Gastrocnemius medialis (tissue), 4 donors: Measurements from ENCODE around the gene RFTN1. TPM values are rescaled to one million over a fixed set of nuclear protein-coding genes. Genes with fewer than 3 reads are reported as not detected.

ENCODE experiments used
- ATAC-seq, 2 donors: fragments of 150-250 bp; one replicate each; pipeline ENCODE4 v1.9.1; 2016
- DNase-seq, 2 donors: peaks; one replicate each; pipeline ENCODE4 v3.0.0-alpha.2; 2019
- H3K27ac ChIP-seq, 4 donors: fragments of 200-600 bp; sonication (generic); 1 replicate in 1 of 4; 2 replicates in 3 of 4; pipeline ENCODE4 v1.5.1; 2016 to 2018; ENCODE audit warnings: mild to moderate bottlenecking in 2 of 4, moderate library complexity in 1 of 4
- H3K27me3 ChIP-seq, 3 donors: fragments of 200-600 bp; sonication (generic) in 2 of 3; 1 replicate in 1 of 3; 2 replicates in 2 of 3; pipeline versions ENCODE4 v1.5.1 to v1.6.0; 2016 to 2019; ENCODE audit warnings: mild to moderate bottlenecking in 1 of 3, moderate library complexity in 1 of 3
- H3K36me3 ChIP-seq, 2 donors: fragments of 200-600 bp; sonication (generic) in 1 of 2; one replicate each; pipeline ENCODE4 v1.5.1; 2017 to 2018
- H3K4me1 ChIP-seq, 2 donors: fragments of 200-600 bp; sonication (generic) in 1 of 2; one replicate each; pipeline ENCODE4 v1.5.1; 2016 to 2017; ENCODE audit warnings: mild to moderate bottlenecking in 2 of 2
- H3K4me3 ChIP-seq, 4 donors: fragments of 200-600 bp; sonication (generic) in 3 of 4; 1 replicate in 1 of 4; 2 replicates in 3 of 4; pipeline ENCODE4 v1.5.1; 2016 to 2019; ENCODE audit warnings: mild to moderate bottlenecking in 2 of 4
- H3K9me3 ChIP-seq, 3 donors: fragments of 200-600 bp; sonication (generic) in 2 of 3; 1 replicate in 1 of 3; 2 replicates in 2 of 3; pipeline ENCODE4 v1.5.1; 2016 to 2019
- CTCF ChIP-seq, 5 experiments: fragments of 450-650 bp in 3 of 5; fragments of 200-600 bp in 2 of 5; sonication (generic) in 2 of 5; IDR thresholded peaks in 4 of 5; conservative IDR thresholded peaks in 1 of 5; 1 replicate in 4 of 5; 2 replicates in 1 of 5; pipeline ENCODE4 v1.5.1; 2016 to 2019; ENCODE audit warnings: antibody characterized with exemption in 5 of 5, mild to moderate bottlenecking in 3 of 5, moderate library complexity in 3 of 5
- POLR2A ChIP-seq, 2 donors: fragments of 450-650 bp; IDR thresholded peaks; one replicate each; pipeline ENCODE4 v1.6.1; 2017; ENCODE audit warnings: antibody characterized with exemption in 2 of 2, mild to moderate bottlenecking in 2 of 2, moderate library complexity in 2 of 2
- in situ Hi-C, 4 donors: fragments of 200-750 bp; cut with MboI; loops; one replicate each; pipeline versions ENCODE4 v1.15.0 to v1.8.0; 2017; ENCODE audit warnings: low sequenced_read_pairs in 4 of 4
- intact Hi-C: fragments of 100-400 bp; cut with DNase I; formaldehyde crosslinking; loops from one replicate; pipeline ENCODE4 v1.15.1; 2023; ENCODE audit warnings: low total_unique reads
- total RNA-seq, 4 donors: library from RNA; depleted of rRNA; stranded (reverse); fragments of >200 nt; gene quantifications; one replicate each; pipeline versions ENCODE4 v1.1.0 to v1.2.3, GENCODE V29; 2016

The RFTN1 gene
- total RNA-seq, 4 donors from 2014 or later, result 10.7 to 22.8 (median 11.7) TPM

- H3K9me3 ChIP-seq, result no peaks in the 10 kb centered on the region
- no peaks in the 10 kb centered on the region for H3K36me3 ChIP-seq
- TF ChIP-seq POLR2A (IDR thresholded peaks at IDR 0.05) (no peak), CTCF (IDR thresholded peaks at IDR 0.05 in 4 of 5, conservative IDR thresholded peaks at IDR 0.05 in 1 of 5) (no peak)
- H3K4me3 ChIP-seq, result no peak overlapping the region
- DNase-seq, result no peak
- H3K27me3 ChIP-seq, result no peaks in the 10 kb centered on the region
- intact Hi-C loops (no loop called here), in situ Hi-C loops (no loop called here)
- no peak overlapping the region for H3K27ac ChIP-seq
- ATAC-seq, result no peak
- H3K4me1 ChIP-seq, result no peaks in the 10 kb centered on the region
Measured at GRCh38 chr3:16428612-16429011, 84.9 kb downstream of the RFTN1 start.

GRCh38 chr3:16427103-16427965 lies 86.2 kb downstream of the RFTN1 start:
- Histone ChIP-seq H3K4me1 (no peaks in the 10 kb centered on the region), H3K27ac (peak overlapping the region; percentile 42 to 67 (median 56)), H3K9me3 (no peaks in the 10 kb centered on the region), H3K27me3 (no peaks in the 10 kb centered on the region), H3K36me3 (no peaks in the 10 kb centered on the region), H3K4me3 (no peak overlapping the region)
- DNase-seq (peak; percentile 28 to 29), ATAC-seq (peak; percentile 89 to 93)
- in situ Hi-C loops (no loop called here), intact Hi-C loops (no loop called here)
- TF ChIP-seq CTCF (IDR thresholded peaks at IDR 0.05 in 4 of 5, conservative IDR thresholded peaks at IDR 0.05 in 1 of 5), result no peak
- TF ChIP-seq POLR2A (IDR thresholded peaks at IDR 0.05), result no peak

GRCh38 chr3:16426665-16427064 lies 86.8 kb downstream of the RFTN1 start:
- TF ChIP-seq CTCF (IDR thresholded peaks at IDR 0.05 in 4 of 5, conservative IDR thresholded peaks at IDR 0.05 in 1 of 5) (no peak), POLR2A (IDR thresholded peaks at IDR 0.05) (no peak)
- intact Hi-C loops, result no loop called here

GRCh38 chr3:16426029-16426400 lies 87.5 kb downstream of the RFTN1 start:
- no peak overlapping the region for H3K27ac ChIP-seq
- TF ChIP-seq POLR2A (IDR thresholded peaks at IDR 0.05), result no peak
- no peak for TF ChIP-seq CTCF (IDR thresholded peaks at IDR 0.05 in 4 of 5, conservative IDR thresholded peaks at IDR 0.05 in 1 of 5)
- ATAC-seq, result no peak
- no peaks in the 10 kb centered on the region for H3K27me3 ChIP-seq
- intact Hi-C loops (no loop called here), in situ Hi-C loops (no loop called here)
- DNase-seq, result no peak
- no peaks in the 10 kb centered on the region for H3K9me3 ChIP-seq
- H3K36me3 ChIP-seq, result no peaks in the 10 kb centered on the region
- no peaks in the 10 kb centered on the region for H3K4me1 ChIP-seq
- no peak overlapping the region for H3K4me3 ChIP-seq

More at GRCh38 chr3:16426665-16427064, 86.8 kb downstream of the RFTN1 start:
- DNase-seq (no peak), ATAC-seq (no peak)
- Histone ChIP-seq H3K27ac (peak overlapping the region in 3 of 4 donors; percentile 32 to 47 (median 42)), H3K27me3 (no peaks in the 10 kb centered on the region), H3K9me3 (no peaks in the 10 kb centered on the region), H3K4me1 (no peaks in the 10 kb centered on the region), H3K36me3 (no peaks in the 10 kb centered on the region), H3K4me3 (no peak overlapping the region)
- in situ Hi-C loops, result no loop called here
